ENCODE measurements around the gene RPRD1B.

GRCh38 chr20:38121741-38122140 is 88.2 kb downstream of the RPRD1B start:
- TF ChIP-seq CTCF (IDR thresholded peaks at IDR 0.05) (no peak), POLR2A (IDR thresholded peaks at IDR 0.05) (no peak)
